Endothelial cell of umbilical vein (primary cell): ENCODE results near the gene UFSP1. TPM values are rescaled to one million over a fixed set of nuclear protein-coding genes. Genes with fewer than 3 reads are reported as not detected.

ENCODE experiments used
- BruUV-seq: library from RNA; stranded (reverse); fragments of 400-500 nt; replicated peaks from 2 replicates; lab custom pipeline; 2021; lab: Mats Ljungman, UMichigan
- CTCF ChIA-PET: fragments of 300-600, 350-600 bp; sonication (Branson Sonifier 250); formaldehyde crosslinking; loops from one replicate; lab custom pipeline; 2021; ENCODE audit warnings: antibody characterized with exemption, inconsistent platforms; lab: Charles Lee
- POLR2A ChIA-PET: fragments of 300-600, 350-600 bp; sonication (Branson Sonifier 250); formaldehyde crosslinking; loops from one replicate; lab custom pipeline; 2021; ENCODE audit warnings: antibody characterized with exemption, inconsistent platforms; lab: Charles Lee
- DNase-seq: peaks from one replicate; pipeline ENCODE4 v3.0.0-alpha.2; 2011; ENCODE audit warnings: low read depth, low spot score
- FAIRE-seq: peaks from 2 replicates; lab custom pipeline; 2011; peaks lifted over from hg19 to GRCh38; lab: Jason Lieb, UNC
- H2AFZ ChIP-seq: 2 replicates; pipeline ENCODE4 v1.6.0; 2012; ENCODE audit warnings: low read depth, low read length, control low read depth, inconsistent platforms
- H3K27ac ChIP-seq: 2 replicates; pipeline ENCODE4 v1.5.1; 2011; ENCODE audit warnings: low read depth, mild to moderate bottlenecking, control low read depth, low read length, moderate library complexity; ENCODE audit not compliant: insufficient read depth
- H3K27me3 ChIP-seq, 2 experiments: 2 replicates each; pipeline versions ENCODE4 v1.6.0 to v1.6.1; 2011; ENCODE audit warnings: low read length in 2 of 2, mixed read lengths in 1 of 2; ENCODE audit not compliant: control insufficient read depth in 2 of 2, insufficient read depth in 2 of 2
- H3K36me3 ChIP-seq, 2 experiments: 2 replicates in 1 of 2; 3 replicates in 1 of 2; pipeline ENCODE4 v1.5.1; 2011; ENCODE audit warnings: low read length in 2 of 2, mild to moderate bottlenecking in 1 of 2, moderate library complexity in 1 of 2; ENCODE audit not compliant: control insufficient read depth in 2 of 2, insufficient read depth in 2 of 2; ENCODE audit errors: extremely low read depth in 1 of 2
- H3K4me1 ChIP-seq: 3 replicates; pipeline ENCODE4 v1.5.1; 2011; ENCODE audit warnings: mild to moderate bottlenecking, low read length; ENCODE audit not compliant: control insufficient read depth, insufficient read depth; ENCODE audit errors: extremely low read depth
- H3K4me2 ChIP-seq: 2 replicates; pipeline ENCODE4 v1.6.1; 2011; ENCODE audit warnings: low read length, control low read depth, mixed read lengths; ENCODE audit not compliant: insufficient read depth
- H3K4me3 ChIP-seq, 3 experiments: fragments of 200-600 bp in 1 of 3; sonication (generic), shearing (Covaris generic) in 1 of 3; replicated peaks in 1 of 3; 2 replicates each; pipeline ENCODE4 v1.5.1; 2011 to 2016; ENCODE audit warnings: control low read depth in 3 of 3, low read length in 3 of 3, mild to moderate bottlenecking in 2 of 3, inconsistent platforms in 1 of 3, low read depth in 1 of 3, moderate library complexity in 1 of 3; ENCODE audit not compliant: insufficient read depth in 1 of 3
- H3K79me2 ChIP-seq: 2 replicates; pipeline ENCODE4 v1.6.0; 2012; ENCODE audit warnings: low read length, inconsistent platforms; ENCODE audit not compliant: control insufficient read depth, insufficient read depth
- H3K9ac ChIP-seq: replicated peaks from 2 replicates; pipeline ENCODE3; 2011; ENCODE audit warnings: low read length, control low read depth; ENCODE audit not compliant: insufficient read depth; ENCODE audit errors: extremely low read depth
- H3K9me1 ChIP-seq: replicated peaks from 3 replicates; pipeline ENCODE4 v1.6.0; 2011; ENCODE audit warnings: mild to moderate bottlenecking, low read length; ENCODE audit not compliant: control insufficient read depth, insufficient read depth; ENCODE audit errors: extremely low read depth
- H3K9me3 ChIP-seq: replicated peaks from 2 replicates; pipeline ENCODE4 v1.5.1; 2012; ENCODE audit warnings: low read length, inconsistent platforms; ENCODE audit not compliant: control insufficient read depth, insufficient read depth
- H4K20me1 ChIP-seq: replicated peaks from 2 replicates; pipeline ENCODE3; 2011; ENCODE audit warnings: mild to moderate bottlenecking, low read length; ENCODE audit not compliant: control insufficient read depth, insufficient read depth; ENCODE audit errors: extremely low read depth
- EZH2 ChIP-seq: IDR thresholded peaks from 2 replicates; pipeline ENCODE4 v1.6.1; 2012; ENCODE audit warnings: borderline replicate concordance, low read depth, mild to moderate bottlenecking, moderate library complexity, low read length, inconsistent platforms; ENCODE audit not compliant: severe bottlenecking
- FOS ChIP-seq: IDR thresholded peaks from 2 replicates; pipeline ENCODE4 v1.6.1; 2011; ENCODE audit warnings: mild to moderate bottlenecking, low read length, moderate library complexity, borderline replicate concordance; ENCODE audit not compliant: insufficient read depth
- GATA2 ChIP-seq: IDR thresholded peaks from 2 replicates; pipeline ENCODE4 v1.7.0; 2011; ENCODE audit warnings: low read depth, mild to moderate bottlenecking, moderate library complexity, mixed read lengths, low read length; ENCODE audit not compliant: insufficient read length, insufficient read depth
- JUN ChIP-seq: IDR thresholded peaks from 2 replicates; pipeline ENCODE4 v1.6.1; 2011; ENCODE audit warnings: borderline replicate concordance, low read depth; ENCODE audit not compliant: insufficient read length, insufficient read depth
- MAX ChIP-seq: IDR thresholded peaks from 2 replicates; pipeline ENCODE4 v1.6.1; 2011; ENCODE audit not compliant: insufficient read depth, insufficient read length
- MYC ChIP-seq: IDR thresholded peaks from one replicate; pipeline ENCODE4 v1.6.1; 2011; ENCODE audit warnings: mild to moderate bottlenecking, low read depth, low read length
- POLR2A ChIP-seq: IDR thresholded peaks from 2 replicates; pipeline ENCODE4 v1.6.1; 2012; ENCODE audit warnings: low read depth, mild to moderate bottlenecking, control low read depth, low read length
- POLR2AphosphoS5 ChIP-seq: IDR thresholded peaks from 2 replicates; pipeline ENCODE4 v1.6.1; 2012; ENCODE audit warnings: low read depth, mild to moderate bottlenecking, control low read depth, low read length, moderate library complexity; ENCODE audit not compliant: insufficient read depth
- dilution Hi-C: fragments of 300-500 bp; cut with MboI; formaldehyde crosslinking; loops from one replicate; pipeline ENCODE4 v1.15.0; 2019; ENCODE audit warnings: low sequenced_read_pairs; ENCODE audit not compliant: extremely low pct_ligation_motif_present
- intact Hi-C: fragments of 100-400 bp; cut with micrococcal nuclease; formaldehyde crosslinking; loops from one replicate; pipeline ENCODE4 v1.10.0; 2022
- polyA plus RNA-seq, 4 experiments: library from polyadenylated mRNA; depleted of rRNA in 3 of 4; stranded (reverse) in 3 of 4; unstranded in 1 of 4; fragments of >200 nt; gene quantifications; 2 replicates each; pipeline versions ENCODE4 v1.2.1 to v1.2.3, GENCODE V29; 2011 to 2012; ENCODE audit warnings: missing spikeins in 1 of 4
- total RNA-seq: library from RNA; stranded (reverse); gene quantifications from 2 replicates; pipeline ENCODE4 v1.2.3, GENCODE V29; 2021
- TF ChIP-seq, protein P1 (sequence below), 2 donors: IDR thresholded peaks; 1 replicate in 1 of 2; 2 replicates in 1 of 2; pipeline ENCODE4 v1.5.1; 2011; ENCODE audit warnings: low read length in 2 of 2, mild to moderate bottlenecking in 2 of 2, moderate library complexity in 2 of 2, control low read depth in 1 of 2, inconsistent platforms in 1 of 2, low read depth in 1 of 2; ENCODE audit not compliant: insufficient read depth in 1 of 2; ENCODE audit errors: extremely low read depth in 1 of 2

UFSP1 gene
- total and polyA plus RNA-seq, 2 donors (not counting 3 experiments of a cell fraction or from before 2014, with no cell fraction given): 0.84 to 0.93 TPM

DNA sequence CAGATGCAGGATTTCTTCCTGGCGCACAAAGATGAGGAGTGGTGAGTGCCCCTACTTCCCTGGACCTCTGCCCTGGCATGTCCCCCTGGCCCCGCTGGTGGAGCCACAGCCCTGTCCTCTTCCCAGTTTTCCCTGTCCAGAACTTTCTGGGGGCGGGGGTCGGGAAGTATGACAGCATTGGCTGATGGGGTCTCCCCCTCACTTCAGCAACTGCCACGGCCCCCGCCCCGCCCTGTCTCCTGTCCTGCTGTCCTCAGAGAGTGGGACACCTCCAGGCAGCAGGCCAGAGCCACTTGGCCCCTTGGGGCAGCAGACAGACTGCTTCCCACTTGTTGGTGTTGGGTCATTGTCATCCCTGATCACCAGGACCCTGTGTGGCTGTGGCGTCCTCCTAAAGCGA lies 7.3 kb downstream of the UFSP1 start:
- DNase-seq: no peak
- Histone ChIP-seq H3K4me1 (peaks cover 6% of the 10 kb centered on the region), H2AFZ (no peak overlapping the region), H3K4me2 (no peak overlapping the region), H3K9me1 (no peaks in the 10 kb centered on the region), H3K27ac (no peak overlapping the region), H3K9ac (no peak overlapping the region), H3K79me2 (peaks cover 47% of the 10 kb centered on the region), H3K27me3 (no peaks in the 10 kb centered on the region), H3K9me3 (no peaks in the 10 kb centered on the region), H3K36me3 (peaks cover 27 to 61% of the 10 kb centered on the region in 2 experiments), H4K20me1 (no peaks in the 10 kb centered on the region), H3K4me3 (no peak overlapping the region)
- TF ChIP-seq, protein P1, sequence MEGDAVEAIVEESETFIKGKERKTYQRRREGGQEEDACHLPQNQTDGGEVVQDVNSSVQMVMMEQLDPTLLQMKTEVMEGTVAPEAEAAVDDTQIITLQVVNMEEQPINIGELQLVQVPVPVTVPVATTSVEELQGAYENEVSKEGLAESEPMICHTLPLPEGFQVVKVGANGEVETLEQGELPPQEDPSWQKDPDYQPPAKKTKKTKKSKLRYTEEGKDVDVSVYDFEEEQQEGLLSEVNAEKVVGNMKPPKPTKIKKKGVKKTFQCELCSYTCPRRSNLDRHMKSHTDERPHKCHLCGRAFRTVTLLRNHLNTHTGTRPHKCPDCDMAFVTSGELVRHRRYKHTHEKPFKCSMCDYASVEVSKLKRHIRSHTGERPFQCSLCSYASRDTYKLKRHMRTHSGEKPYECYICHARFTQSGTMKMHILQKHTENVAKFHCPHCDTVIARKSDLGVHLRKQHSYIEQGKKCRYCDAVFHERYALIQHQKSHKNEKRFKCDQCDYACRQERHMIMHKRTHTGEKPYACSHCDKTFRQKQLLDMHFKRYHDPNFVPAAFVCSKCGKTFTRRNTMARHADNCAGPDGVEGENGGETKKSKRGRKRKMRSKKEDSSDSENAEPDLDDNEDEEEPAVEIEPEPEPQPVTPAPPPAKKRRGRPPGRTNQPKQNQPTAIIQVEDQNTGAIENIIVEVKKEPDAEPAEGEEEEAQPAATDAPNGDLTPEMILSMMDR (IDR thresholded peaks at IDR 0.05; ENCODE audit: extremely low read depth in 1 of 2, insufficient read depth in 1 of 2, low read depth in 1 of 2, low read length in 2 of 2): no peak
- TF ChIP-seq JUN: no peak
- no peak for TF ChIP-seq POLR2AphosphoS5
- no peak for TF ChIP-seq EZH2
- no peak for TF ChIP-seq FOS
- TF ChIP-seq MAX: no peak
- TF ChIP-seq MYC: no peak
- TF ChIP-seq POLR2A: no peak
- TF ChIP-seq GATA2: no peak
- POLR2A ChIA-PET: no interaction called here
- dilution Hi-C loops: no loop called here
- intact Hi-C loops: no loop called here
- CTCF ChIA-PET: interaction anchor here (0.9 kb wide), 1 partner anchor 83 kb away, joined by 3 read pairs; no protein-coding TSS in a partner anchor
- no peak for FAIRE-seq
- BruUV-seq: no TSS peak
